Loucy (cell line): ENCODE measurements around the gene MSMO1.

Experiments used
- H2AFZ ChIP-seq: fragments of 200-600 bp; sonication (generic); 2 replicates; pipeline ENCODE4 v1.6.0; 2016; ENCODE audit warnings: antibody characterized with exemption, mild to moderate bottlenecking, low read length, moderate library complexity
- H3F3A ChIP-seq: fragments of 200-600 bp; 2 replicates; pipeline ENCODE4 v1.6.0; 2016; ENCODE audit warnings: antibody characterized with exemption, low read depth, mild to moderate bottlenecking
- H3K27me3 ChIP-seq: fragments of 200-600 bp; sonication (generic); 2 replicates; pipeline ENCODE4 v1.6.1; 2014; ENCODE audit warnings: low read length, mild to moderate bottlenecking; ENCODE audit not compliant: insufficient read depth, poor library complexity, severe bottlenecking
- H3K36me3 ChIP-seq: fragments of 200-600 bp; sonication (generic); 2 replicates; pipeline ENCODE4 v1.6.1; 2016; ENCODE audit warnings: low read length; ENCODE audit not compliant: insufficient read depth
- H3K4me1 ChIP-seq: fragments of 200-600 bp; sonication (generic); 2 replicates; pipeline ENCODE4 v1.5.1; 2014; ENCODE audit warnings: low read length, mild to moderate bottlenecking; ENCODE audit not compliant: insufficient read depth, poor library complexity, severe bottlenecking
- H3K4me2 ChIP-seq: fragments of 200-600 bp; sonication (generic); 2 replicates; pipeline ENCODE4 v1.6.0; 2014; ENCODE audit warnings: antibody characterized with exemption, low read length, low read depth, mild to moderate bottlenecking; ENCODE audit not compliant: poor library complexity, severe bottlenecking
- H3K4me3 ChIP-seq: fragments of 200-600 bp; sonication (generic); 2 replicates; pipeline ENCODE4 v1.5.1; 2014; ENCODE audit warnings: low read length, mild to moderate bottlenecking, mixed read lengths; ENCODE audit not compliant: poor library complexity, severe bottlenecking
- H3K79me2 ChIP-seq: fragments of 200-600 bp; sonication (generic); 2 replicates; pipeline ENCODE4 v1.6.1; 2014; ENCODE audit warnings: low read length; ENCODE audit not compliant: insufficient read depth
- H3K9ac ChIP-seq: fragments of 200-600 bp; sonication (generic); 2 replicates; pipeline ENCODE4 v1.6.0; 2014; ENCODE audit warnings: mild to moderate bottlenecking, low read depth, low read length, moderate library complexity; ENCODE audit not compliant: poor library complexity, severe bottlenecking
- H3K9me2 ChIP-seq: fragments of 200-600 bp; sonication (generic); replicated peaks from 2 replicates; pipeline ENCODE4 v1.6.1; 2016; ENCODE audit warnings: low read depth, low read length, mixed read lengths
- H3K9me3 ChIP-seq: fragments of 200-600 bp; sonication (generic); 2 replicates; pipeline ENCODE4 v1.6.1; 2014; ENCODE audit warnings: mild to moderate bottlenecking, antibody characterized with exemption, low read length, low read depth; ENCODE audit not compliant: insufficient read depth
- H4K20me1 ChIP-seq: fragments of 200-600 bp; sonication (generic); 2 replicates; pipeline ENCODE4 v1.6.0; 2014; ENCODE audit warnings: antibody characterized with exemption, low read length, mild to moderate bottlenecking; ENCODE audit not compliant: insufficient read depth, poor library complexity, severe bottlenecking
- EZH2phosphoT487 ChIP-seq: fragments of 200-600 bp; IDR thresholded peaks from 2 replicates; pipeline ENCODE4 v1.6.1; 2018; ENCODE audit warnings: antibody characterized with exemption, mild to moderate bottlenecking, moderate library complexity, borderline replicate concordance
- TF ChIP-seq, protein P1 (sequence below): fragments of 200-600 bp; sonication (generic); conservative IDR thresholded peaks from 2 replicates; pipeline ENCODE4 v1.5.1; 2014; ENCODE audit warnings: mild to moderate bottlenecking, antibody characterized with exemption, low read length

The MSMO1 gene

DNA sequence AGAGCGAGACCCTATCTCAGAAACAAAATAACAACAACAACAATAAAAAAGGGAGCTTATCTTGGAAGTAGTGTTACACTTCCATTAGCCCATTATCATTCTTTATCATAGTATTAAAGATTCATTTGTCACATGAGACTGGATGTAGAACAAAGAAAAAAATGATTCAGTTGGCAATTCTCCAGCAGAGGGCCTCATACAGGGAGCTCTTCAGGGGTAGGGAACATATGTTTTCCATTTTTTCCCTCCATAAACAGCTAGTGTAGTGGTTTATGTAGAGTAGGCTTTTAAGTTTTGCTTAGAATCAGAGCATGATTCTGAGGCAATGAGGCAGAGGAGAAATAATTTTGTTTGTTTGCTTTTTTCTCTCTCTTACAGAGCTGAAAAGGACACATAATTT, 57.1 kb downstream of the MSMO1 start:
- no peaks in the 10 kb centered on the region for H3K79me2 ChIP-seq
- H3F3A ChIP-seq: no peaks in the 10 kb centered on the region
- no peaks in the 10 kb centered on the region for H3K9me2 ChIP-seq
- no peak for TF ChIP-seq EZH2phosphoT487
- TF ChIP-seq, protein P1, sequence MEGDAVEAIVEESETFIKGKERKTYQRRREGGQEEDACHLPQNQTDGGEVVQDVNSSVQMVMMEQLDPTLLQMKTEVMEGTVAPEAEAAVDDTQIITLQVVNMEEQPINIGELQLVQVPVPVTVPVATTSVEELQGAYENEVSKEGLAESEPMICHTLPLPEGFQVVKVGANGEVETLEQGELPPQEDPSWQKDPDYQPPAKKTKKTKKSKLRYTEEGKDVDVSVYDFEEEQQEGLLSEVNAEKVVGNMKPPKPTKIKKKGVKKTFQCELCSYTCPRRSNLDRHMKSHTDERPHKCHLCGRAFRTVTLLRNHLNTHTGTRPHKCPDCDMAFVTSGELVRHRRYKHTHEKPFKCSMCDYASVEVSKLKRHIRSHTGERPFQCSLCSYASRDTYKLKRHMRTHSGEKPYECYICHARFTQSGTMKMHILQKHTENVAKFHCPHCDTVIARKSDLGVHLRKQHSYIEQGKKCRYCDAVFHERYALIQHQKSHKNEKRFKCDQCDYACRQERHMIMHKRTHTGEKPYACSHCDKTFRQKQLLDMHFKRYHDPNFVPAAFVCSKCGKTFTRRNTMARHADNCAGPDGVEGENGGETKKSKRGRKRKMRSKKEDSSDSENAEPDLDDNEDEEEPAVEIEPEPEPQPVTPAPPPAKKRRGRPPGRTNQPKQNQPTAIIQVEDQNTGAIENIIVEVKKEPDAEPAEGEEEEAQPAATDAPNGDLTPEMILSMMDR: peak; percentile 55
- H2AFZ ChIP-seq: no peak overlapping the region
- no peaks in the 10 kb centered on the region for H4K20me1 ChIP-seq
- no peak overlapping the region for H3K4me2 ChIP-seq
- no peaks in the 10 kb centered on the region for H3K4me1 ChIP-seq
- no peak overlapping the region for H3K9ac ChIP-seq
- H3K9me3 ChIP-seq: no peaks in the 10 kb centered on the region
- no peaks in the 10 kb centered on the region for H3K36me3 ChIP-seq
- H3K4me3 ChIP-seq: no peak overlapping the region
- H3K27me3 ChIP-seq: peaks cover 42% of the 10 kb centered on the region

DNA sequence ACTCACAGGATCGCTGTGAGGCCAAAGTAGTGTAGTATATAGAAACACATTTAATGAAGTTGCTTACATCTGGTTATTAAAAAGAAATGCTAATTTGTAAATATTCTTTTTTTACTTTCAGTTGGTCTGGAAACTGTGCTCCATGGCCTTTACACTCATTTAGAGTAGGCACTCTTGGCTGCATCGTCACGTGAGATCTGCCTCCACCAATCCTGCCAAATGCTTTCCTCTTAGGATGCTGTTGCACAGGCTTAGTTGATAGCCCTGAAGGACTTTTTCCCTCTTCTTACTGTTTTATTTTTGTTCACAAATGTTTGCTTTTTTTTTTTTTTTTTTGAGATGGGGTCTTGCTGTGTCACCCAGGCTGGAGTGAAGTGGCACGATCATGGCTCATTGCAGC, 57.7 kb downstream of the MSMO1 start:
- H3K79me2 ChIP-seq: no peaks in the 10 kb centered on the region
- no peaks in the 10 kb centered on the region for H3K9me2 ChIP-seq
- TF ChIP-seq, protein P1: no peak
- TF ChIP-seq EZH2phosphoT487: no peak
- no peaks in the 10 kb centered on the region for H3K36me3 ChIP-seq
- H3K27me3 ChIP-seq: peaks cover 40% of the 10 kb centered on the region
- no peak overlapping the region for H3K9ac ChIP-seq
- H4K20me1 ChIP-seq: no peaks in the 10 kb centered on the region
- no peaks in the 10 kb centered on the region for H3K4me1 ChIP-seq
- no peaks in the 10 kb centered on the region for H3K9me3 ChIP-seq
- no peak overlapping the region for H3K4me3 ChIP-seq
- no peaks in the 10 kb centered on the region for H3F3A ChIP-seq
- H2AFZ ChIP-seq: no peak overlapping the region
- H3K4me2 ChIP-seq: no peak overlapping the region

DNA sequence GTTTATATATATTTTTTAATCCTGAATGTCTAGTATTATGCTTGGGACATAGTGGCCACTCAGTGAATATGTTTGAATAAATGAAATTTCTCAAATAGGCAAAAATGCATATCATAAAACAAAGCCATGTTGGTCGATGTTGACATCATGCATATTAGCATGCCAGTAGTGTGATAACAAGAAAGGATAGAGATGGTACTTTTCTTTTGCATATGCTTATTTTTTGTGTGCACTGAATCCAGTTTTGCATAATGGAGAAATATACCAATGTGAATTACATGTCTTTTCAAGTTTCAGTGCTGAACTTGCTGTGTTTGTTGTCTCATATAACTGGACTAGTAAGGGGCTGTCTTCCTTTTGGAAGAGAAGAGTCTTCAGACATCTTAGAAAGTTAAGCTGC, 58.9 kb downstream of the MSMO1 start:
- no peak for TF ChIP-seq EZH2phosphoT487
- TF ChIP-seq, protein P1: no peak
- Histone ChIP-seq H3K4me2 (no peak overlapping the region), H4K20me1 (no peaks in the 10 kb centered on the region), H3K36me3 (no peaks in the 10 kb centered on the region), H3K4me1 (no peaks in the 10 kb centered on the region), H3K9me3 (no peaks in the 10 kb centered on the region), H3K9me2 (no peaks in the 10 kb centered on the region), H3K9ac (no peak overlapping the region), H3K27me3 (peaks cover 39% of the 10 kb centered on the region), H3K4me3 (no peak overlapping the region), H3F3A (no peaks in the 10 kb centered on the region), H2AFZ (no peak overlapping the region), H3K79me2 (no peaks in the 10 kb centered on the region)
